HG03457 (cell line): Measurements from ENCODE around the gene IFT52.
A peak's percentile ranks its signal among the peaks of the same experiment; 100 is the strongest.

Source experiments
- ATAC-seq: cut with Tn5 transposase; IDR thresholded peaks from one replicate; pipeline ENCODE4 v1.9.1; 2021; ENCODE audit warnings: moderate number of reproducible peaks; ENCODE audit not compliant: unreplicated experiment

Gene IFT52

DNA sequence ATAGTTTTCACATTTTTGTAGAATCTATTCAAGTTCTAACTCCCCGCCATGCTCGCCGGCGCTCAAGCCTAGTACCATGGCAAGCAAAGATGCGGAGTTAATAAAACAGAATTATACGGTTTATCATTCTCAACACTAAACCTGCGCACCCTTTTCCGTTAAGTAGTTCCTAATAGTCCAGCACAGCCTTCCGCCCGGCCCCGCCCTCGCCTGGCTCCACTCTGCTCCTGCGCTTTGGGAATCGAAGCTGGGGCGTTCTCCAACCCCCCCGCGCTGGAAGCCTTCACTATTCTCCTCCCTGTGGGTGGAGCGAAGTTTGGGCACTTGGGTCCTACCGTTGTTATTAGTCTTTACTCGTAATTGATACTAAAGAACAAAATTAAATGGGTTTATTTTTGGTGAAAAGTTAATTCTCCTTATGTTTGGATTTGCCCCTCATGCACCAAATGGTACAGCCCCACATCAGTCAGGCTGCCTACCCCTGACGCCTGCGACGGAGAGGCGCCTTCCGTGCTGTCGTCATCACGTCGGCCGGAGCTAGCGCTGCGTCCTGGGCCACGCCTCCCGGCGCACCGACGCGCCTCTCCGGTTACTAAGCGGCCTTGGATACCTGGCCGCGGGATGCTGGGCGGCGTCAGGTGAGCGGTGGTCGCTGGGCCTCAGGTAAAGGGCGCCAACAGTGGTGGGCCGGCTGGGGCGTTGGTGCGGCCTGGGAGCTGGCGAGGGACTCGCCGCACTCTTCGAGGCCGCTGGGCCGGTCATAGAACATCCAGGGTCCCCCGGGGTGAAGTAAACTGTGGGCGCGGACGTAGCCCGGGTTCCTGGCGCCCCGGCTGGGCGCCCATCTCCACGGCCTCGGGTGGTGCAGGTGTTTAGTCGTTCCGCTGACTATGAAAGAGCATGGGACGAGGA lies at the start of gene IFT52:
IFT52 (plus strand) TSS at position 546 of the 912 bp plus-strand sequence. CDS start 3,762 bp downstream, outside the sequence.
- peak; percentile 94 for ATAC-seq

- ATAC-seq: no peak
Observed at GRCh38 chr20:43541214-43541613, 49.5 kb upstream of the IFT52 start.

- no peak for ATAC-seq
Observed at GRCh38 chr20:43542161-43542560, 48.6 kb upstream of the IFT52 start.

DNA sequence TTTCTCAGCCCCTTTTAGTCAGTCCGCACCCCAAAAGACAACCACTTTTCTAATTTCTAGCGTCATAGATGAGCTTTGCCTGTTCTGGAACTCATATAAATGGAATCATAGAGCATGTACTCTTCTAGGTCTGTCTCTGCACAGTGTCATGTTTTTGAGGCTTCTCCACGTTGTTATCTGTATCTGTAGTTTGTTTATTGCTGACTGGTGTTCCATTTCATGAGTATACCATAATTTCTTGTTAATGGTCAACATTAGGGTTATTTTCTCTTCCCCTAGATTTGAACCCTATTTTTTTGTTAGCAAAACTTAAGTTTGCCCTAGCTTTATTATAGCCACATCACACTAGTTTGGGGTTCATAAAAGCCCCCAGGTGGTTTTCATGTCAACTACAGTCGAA lies 48.1 kb upstream of the IFT52 start:
- no peak for ATAC-seq

- no peak for ATAC-seq
Observed at GRCh38 chr20:43543138-43543537, 47.6 kb upstream of the IFT52 start.

GRCh38 chr20:43544501-43544900 lies 46.2 kb upstream of the IFT52 start:
- ATAC-seq: no peak

DNA sequence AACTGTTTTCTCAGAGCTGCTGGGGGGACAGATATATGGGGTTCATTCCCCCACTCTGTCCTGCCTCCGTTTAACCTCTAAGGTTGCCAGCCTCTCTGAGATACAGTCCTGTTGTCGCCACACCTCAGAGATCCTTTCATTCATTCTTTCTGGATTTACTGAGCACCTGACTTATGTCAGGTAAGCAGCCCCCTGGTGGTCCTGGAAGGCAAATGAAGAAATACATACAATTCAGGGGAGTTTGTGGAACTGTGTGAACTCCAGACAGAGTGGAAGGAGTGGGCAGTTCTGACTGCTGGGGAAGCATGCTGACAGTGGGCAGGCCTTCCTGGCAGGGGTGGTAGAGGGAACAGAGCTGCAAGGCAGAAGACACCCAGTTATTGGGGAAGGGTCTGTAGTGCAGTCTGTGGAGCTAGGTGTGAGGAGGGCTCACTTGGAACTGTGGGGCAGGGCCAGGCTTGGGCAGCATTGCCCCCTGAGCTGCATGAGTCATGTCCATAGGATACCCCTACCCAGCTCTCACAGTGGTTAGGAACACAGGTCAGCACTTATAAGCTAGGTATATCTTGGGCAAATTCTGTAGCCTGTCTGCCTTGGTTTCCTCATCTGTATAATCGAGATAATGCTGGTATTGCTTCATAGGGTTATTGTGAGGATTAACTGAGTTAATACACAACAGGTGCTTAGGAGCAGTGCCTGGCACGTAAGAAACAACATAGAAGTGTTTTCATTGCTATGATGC lies 44.7 kb upstream of the IFT52 start:
- no peak for ATAC-seq

DNA sequence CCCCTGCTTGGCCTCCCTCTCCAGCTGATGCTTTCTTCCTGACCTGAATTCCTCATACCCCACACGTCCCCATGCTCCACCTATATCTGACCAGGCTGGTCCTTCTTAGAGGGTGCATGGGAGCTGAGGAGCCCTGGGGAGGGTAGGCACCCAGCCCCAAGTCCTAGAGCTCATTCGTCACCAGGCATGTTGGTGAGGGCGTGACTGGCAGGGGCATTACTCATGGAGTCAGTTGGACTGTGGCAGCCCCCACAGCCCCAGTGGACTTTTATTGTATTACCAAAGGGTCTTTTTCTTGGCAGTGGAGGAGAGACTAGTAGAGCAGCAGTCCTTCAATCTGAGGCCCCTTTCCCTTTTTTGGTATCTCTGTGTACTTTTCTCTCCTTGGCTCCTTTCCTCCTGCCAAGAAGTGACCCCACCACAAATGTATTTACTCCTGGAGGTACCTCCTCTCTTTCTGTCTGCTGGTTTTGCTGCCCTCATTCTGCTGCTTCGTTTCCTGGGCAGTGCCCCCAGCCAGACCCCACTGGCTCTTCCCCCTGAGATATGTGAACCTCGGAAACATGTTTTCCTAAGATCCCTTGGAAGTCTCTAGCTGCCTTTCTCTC lies 42.4 kb upstream of the IFT52 start:
- no peak for ATAC-seq

GRCh38 chr20:43549416-43550065 lies 41.2 kb upstream of the IFT52 start:
- ATAC-seq: no peak

GRCh38 chr20:43550456-43550855 lies 40.3 kb upstream of the IFT52 start:
- ATAC-seq: no peak

DNA sequence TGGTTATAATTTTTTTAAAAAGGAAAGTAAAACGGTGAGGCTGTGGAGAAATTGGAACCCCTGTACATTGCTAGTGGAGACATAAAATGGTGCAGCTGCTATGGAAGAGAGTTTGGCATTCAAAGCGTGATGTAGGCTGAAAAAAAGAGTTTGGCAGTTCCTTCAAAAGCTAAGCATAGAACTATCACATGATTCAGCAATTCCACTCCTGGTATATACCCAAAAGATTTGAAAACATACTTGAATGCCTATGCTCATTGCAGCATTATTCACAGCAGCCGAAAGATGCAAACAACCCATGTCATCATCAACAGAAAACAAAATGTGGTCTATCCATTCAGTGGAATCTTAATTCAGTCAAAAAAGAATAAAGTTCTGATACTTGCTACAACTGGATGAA lies 36.4 kb upstream of the IFT52 start:
- ATAC-seq: no peak

GRCh38 chr20:43558412-43559146 lies 32.2 kb upstream of the IFT52 start, which contains the start of gene SGK2:
SGK2 (plus strand) TSS chr20:43559027; CDS start chr20:43566496, 7,469 bp downstream.
- ATAC-seq: no peak

DNA sequence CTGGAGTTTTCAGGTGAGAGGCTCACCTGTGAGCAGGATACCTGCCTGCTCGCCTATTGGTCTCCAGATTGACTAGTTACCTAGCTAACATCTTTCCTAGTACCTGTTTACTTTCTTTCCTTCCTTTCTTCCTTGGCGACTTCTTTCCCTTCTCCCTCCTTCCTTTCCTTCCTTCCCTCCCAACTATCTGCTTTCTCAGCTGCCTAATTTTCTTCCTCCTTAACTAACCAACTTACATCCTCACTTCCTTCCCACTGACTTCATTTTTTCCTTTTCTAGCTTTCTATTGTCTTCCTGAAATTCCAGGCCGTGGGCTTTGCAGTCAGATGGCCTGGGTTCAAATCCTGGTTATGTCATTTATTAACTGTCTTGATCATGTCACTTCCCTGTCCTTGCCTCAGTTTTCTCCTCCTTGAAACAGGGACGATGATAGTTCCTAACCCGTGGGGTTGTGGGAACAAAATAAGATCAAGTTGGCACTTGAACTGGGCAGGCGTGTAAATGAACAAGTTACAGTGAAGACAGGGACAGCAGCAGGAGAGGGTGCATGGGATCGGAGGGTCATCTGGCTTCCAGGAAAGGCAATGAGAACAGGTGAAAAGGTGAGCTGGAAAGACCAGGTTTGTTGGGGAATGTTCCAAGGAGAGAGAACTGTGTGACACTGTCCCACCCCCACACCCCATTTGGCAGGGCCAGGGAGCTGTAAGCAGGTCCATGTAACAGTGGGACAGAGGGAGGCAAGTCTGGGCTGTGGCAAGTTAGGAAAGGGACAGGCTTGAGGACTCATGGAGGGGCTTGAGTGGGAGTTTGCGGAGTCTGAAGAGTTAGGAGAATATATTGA lies 31.4 kb upstream of the IFT52 start:
- no peak for ATAC-seq

GRCh38 chr20:43560974-43561373 lies 29.8 kb upstream of the IFT52 start:
- no peak for ATAC-seq

DNA sequence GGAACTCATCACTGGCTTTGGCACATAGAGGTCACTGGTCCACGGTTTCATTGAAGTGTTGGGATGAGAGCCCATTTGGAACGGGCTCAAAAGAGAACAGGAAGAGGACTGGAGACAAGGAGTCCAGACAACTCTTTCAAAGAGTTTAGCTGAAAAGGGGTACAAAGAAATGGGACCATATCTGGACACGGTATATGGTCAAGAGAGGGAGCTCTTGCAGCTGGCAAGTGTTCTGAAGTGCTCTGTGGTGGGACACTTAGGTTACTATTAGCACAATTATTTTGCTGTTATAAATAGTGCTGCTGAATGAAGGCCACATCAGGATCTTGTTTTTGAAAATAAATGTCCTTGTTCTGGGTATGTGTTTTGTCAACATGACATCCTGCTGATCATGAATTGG lies 27.3 kb upstream of the IFT52 start:
- no peak for ATAC-seq

DNA sequence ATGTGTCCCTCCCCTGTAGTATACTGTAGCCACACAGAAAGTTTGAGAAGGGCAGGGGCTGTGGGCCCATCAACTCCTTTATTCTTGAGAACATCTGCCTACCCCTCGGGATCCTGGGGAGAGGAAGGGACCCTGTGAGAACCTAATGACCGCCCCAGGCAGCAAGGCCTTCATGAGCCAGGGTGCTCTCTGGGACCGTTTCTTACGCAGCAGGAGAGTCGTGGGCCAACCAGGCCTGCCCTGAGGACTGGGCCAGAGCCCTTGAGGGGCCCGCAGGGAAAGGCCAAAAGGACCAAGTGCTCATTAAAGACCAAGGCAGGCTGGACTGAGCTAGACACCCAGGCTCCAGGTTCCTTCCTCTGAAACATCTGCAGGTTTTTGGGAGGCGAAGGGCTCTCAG lies 26.7 kb upstream of the IFT52 start:
- ATAC-seq: no peak

DNA sequence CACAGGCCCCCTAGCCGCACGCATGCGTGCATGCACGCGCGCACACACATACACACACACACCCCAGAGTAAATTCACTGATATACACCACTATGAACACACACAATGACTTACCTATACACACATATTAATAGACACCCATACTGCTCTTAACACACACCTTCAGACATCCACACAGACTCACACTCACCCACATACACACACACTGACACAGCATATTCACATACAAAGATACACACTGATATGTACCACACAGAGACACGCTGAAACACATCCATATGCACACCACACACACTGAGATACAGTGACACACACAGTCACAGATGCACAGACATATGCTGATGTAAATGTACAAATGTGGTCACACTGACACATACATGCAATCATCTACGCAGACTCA lies 26.3 kb upstream of the IFT52 start:
- ATAC-seq: no peak

DNA sequence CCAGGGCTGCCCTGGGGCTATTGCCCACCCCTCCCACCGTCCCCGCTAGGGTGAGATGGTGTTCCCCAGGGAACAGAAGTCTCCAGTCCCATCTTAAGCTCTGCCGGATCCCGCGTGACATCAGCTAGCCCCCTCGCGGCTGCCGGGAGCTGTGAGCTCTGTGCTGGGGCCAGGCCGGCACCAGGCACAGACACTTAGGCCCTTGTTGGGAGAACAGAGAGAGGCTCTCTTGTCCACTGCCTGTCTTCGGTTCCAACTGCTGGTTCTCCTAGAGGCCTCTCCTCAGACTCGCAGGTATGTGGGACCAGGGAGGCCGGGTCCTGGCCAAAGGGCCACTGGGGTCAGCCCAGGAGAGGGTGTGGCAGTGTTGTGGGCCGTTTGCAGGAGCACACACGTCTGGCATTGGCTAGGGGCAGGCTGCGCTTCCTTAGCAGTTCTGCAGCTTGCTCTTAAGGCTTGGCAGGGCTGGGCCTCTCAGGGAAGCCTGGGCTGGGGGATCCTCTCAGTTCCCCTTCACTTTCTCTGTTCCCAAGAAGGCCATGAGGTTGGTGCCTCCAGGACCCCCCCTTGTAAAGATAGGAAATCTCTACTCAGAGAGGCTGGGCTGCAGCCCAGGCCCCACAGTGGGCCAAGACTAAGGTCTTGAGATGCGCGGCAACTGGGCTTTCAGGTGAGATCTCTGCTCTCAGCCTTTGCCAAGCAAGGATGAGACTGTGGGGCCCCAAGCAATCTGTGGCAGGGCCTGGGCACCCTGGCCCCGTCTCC lies 25.6 kb upstream of the IFT52 start:
- no peak for ATAC-seq

- ATAC-seq: no peak
Observed at GRCh38 chr20:43565758-43566104, 25.0 kb upstream of the IFT52 start.
